T-cell (primary cell): Measurements from ENCODE around the gene KCNMA1. TPM values are rescaled to one million over a fixed set of nuclear protein-coding genes. Genes with fewer than 3 reads are reported as not detected.

Experiments
- ATAC-seq, 4 experiments: fragments of 200-7000 bp in 3 of 4; fragments of 150-1000 bp in 1 of 4; cut with Tn5 transposase; replicated peaks in 1 of 4; 1 replicate in 3 of 4; 2 replicates in 1 of 4; pipeline ENCODE4 v1.10.0; 2021; ENCODE audit warnings: moderate library complexity in 3 of 4, mild to moderate bottlenecking in 2 of 4, moderate number of reproducible peaks in 1 of 4
- CTCF ChIA-PET, 2 donors: fragments of 300-600 bp; sonication (Branson Sonifier 250); formaldehyde crosslinking; loops; one replicate each; lab custom pipeline; 2022; ENCODE audit warnings: antibody characterized with exemption in 2 of 2; lab: Charles Lee
- POLR2A ChIA-PET, 2 donors: fragments of 300-600 bp; sonication (Branson Sonifier 250); formaldehyde crosslinking; loops; one replicate each; lab custom pipeline; 2022; ENCODE audit warnings: antibody characterized with exemption in 2 of 2; lab: Charles Lee
- DNase-seq, 35 experiments: peaks; one replicate each; pipeline versions ENCODE4 v3.0.0 to v3.0.0-alpha.2; 2013 to 2023
- H3K27ac ChIP-seq: one replicate; pipeline ENCODE4 v1.5.1; 2013; ENCODE audit warnings: low read length
- H3K27me3 ChIP-seq, 2 experiments: replicated peaks in 1 of 2; 1 replicate in 1 of 2; 2 replicates in 1 of 2; pipeline versions ENCODE4 v1.6.1 to v1.7.0; 2013; ENCODE audit warnings: low read length in 1 of 2, mixed read lengths in 1 of 2; ENCODE audit not compliant: control insufficient read depth in 2 of 2, insufficient read depth in 2 of 2; ENCODE audit errors: extremely low read depth in 1 of 2
- H3K36me3 ChIP-seq, 2 donors: 1 replicate in 1 of 2; 2 replicates in 1 of 2; pipeline versions ENCODE4 v1.6.1 to v1.7.0; 2013; ENCODE audit warnings: low read length in 1 of 2; ENCODE audit not compliant: control insufficient read depth in 2 of 2, insufficient read depth in 1 of 2; ENCODE audit errors: extremely low read depth in 1 of 2
- H3K4me1 ChIP-seq, 2 experiments: 1 replicate in 1 of 2; 2 replicates in 1 of 2; pipeline versions ENCODE4 v1.6.1 to v1.7.0; 2013; ENCODE audit warnings: low read length in 2 of 2, mixed read lengths in 1 of 2; ENCODE audit not compliant: insufficient read depth in 2 of 2, control insufficient read depth in 1 of 2; ENCODE audit errors: extremely low read depth in 1 of 2
- H3K4me3 ChIP-seq, 2 donors: 1 replicate in 1 of 2; 2 replicates in 1 of 2; pipeline versions ENCODE4 v1.5.1 to v1.7.0; 2013; ENCODE audit warnings: mild to moderate bottlenecking in 2 of 2, low read length in 1 of 2, moderate library complexity in 1 of 2; ENCODE audit not compliant: control insufficient read depth in 1 of 2; ENCODE audit errors: extremely low read depth in 1 of 2
- H3K9me3 ChIP-seq: 2 replicates; pipeline ENCODE4 v1.7.0; 2013
- H3K27ac Mint-ChIP-seq, 2 donors: one replicate each; pipeline ENCODE4 v1.8.0; 2020 to 2021; ENCODE audit warnings: mild to moderate bottlenecking in 2 of 2, mixed read lengths in 2 of 2
- H3K27me3 Mint-ChIP-seq, 2 donors: one replicate each; pipeline ENCODE4 v1.8.0; 2021 to 2022; ENCODE audit warnings: mixed read lengths in 2 of 2
- H3K36me3 Mint-ChIP-seq: one replicate; pipeline ENCODE4 v1.8.0; 2021; ENCODE audit warnings: mixed read lengths
- H3K4me1 Mint-ChIP-seq, 3 donors: one replicate each; pipeline ENCODE4 v1.8.0; 2020 to 2022; ENCODE audit warnings: mixed read lengths in 3 of 3, mild to moderate bottlenecking in 1 of 3
- H3K4me3 Mint-ChIP-seq, 3 donors: one replicate each; pipeline ENCODE4 v1.8.0; 2020 to 2022; ENCODE audit warnings: mild to moderate bottlenecking in 3 of 3, mixed read lengths in 3 of 3, moderate library complexity in 3 of 3
- H3K9me3 Mint-ChIP-seq, 3 donors: one replicate each; pipeline ENCODE4 v1.8.0; 2020 to 2022; ENCODE audit warnings: mixed read lengths in 3 of 3
- WGBS: methylation state at CpG from one replicate; pipeline ENCODE4 v1.1.5; 2013; ENCODE audit warnings: missing lambda C conversion rate; ENCODE audit not compliant: insufficient coverage; 5-methylcytosine and 5-hydroxymethylcytosine counted together
- total RNA-seq, 35 experiments: library from RNA in 6 of 35; stranded (reverse) in 6 of 35; fragments of 120-200 nt in 1 of 35; gene quantifications; one replicate each; pipeline versions ENCODE4 v1.2.1 to v1.2.4 and lab custom pipeline; 2013 to 2026

The KCNMA1 gene
- total RNA-seq, 5 donors from 2014 or later (not counting 1 experiment from before 2014, with no cell fraction given) = 0.14 to 1.6 (median 0.60) TPM

GRCh38 chr10:77159538-77160110, 478.0 kb downstream of the KCNMA1 start:
- CTCF ChIA-PET = interaction anchor here in 1 of 2 donors (1.3 to 1.7 kb wide), 2 partner anchors 8 to 10 kb away, joined by 4 to 7 read pairs; no protein-coding TSS in a partner anchor
- Mint-ChIP-seq H3K27me3 (peaks cover 12 to 21% of the 10 kb centered on the region in 2 donors), H3K9me3 (no peaks in the 10 kb centered on the region), H3K27ac (no peak overlapping the region), H3K36me3 (no peaks in the 10 kb centered on the region), H3K4me3 (no peak overlapping the region), H3K4me1 (no peaks in the 10 kb centered on the region)
- Histone ChIP-seq H3K36me3 (no peaks in the 10 kb centered on the region), H3K27ac (no peak overlapping the region), H3K4me3 (no peak overlapping the region), H3K27me3 (peaks cover 3% of the 10 kb centered on the region in 2 experiments), H3K9me3 (no peaks in the 10 kb centered on the region), H3K4me1 (no peaks in the 10 kb centered on the region)
- ATAC-seq = no peak
- no peak for DNase-seq
- POLR2A ChIA-PET = no interaction called here
- WGBS = 40% methylated on average over 1 of the region's 2 CpGs

GRCh38 chr10:77158666-77159065, 478.9 kb downstream of the KCNMA1 start:
- ChIA-PET CTCF (interaction anchor here (1.1 to 1.7 kb wide), 2 partner anchors 10 to 11 kb away, joined by 3 to 7 read pairs; no protein-coding TSS in a partner anchor), POLR2A (no interaction called here)
- Mint-ChIP-seq H3K36me3 (no peaks in the 10 kb centered on the region), H3K4me1 (no peaks in the 10 kb centered on the region), H3K27ac (no peak overlapping the region), H3K9me3 (no peaks in the 10 kb centered on the region), H3K27me3 (peaks cover 6 to 12% of the 10 kb centered on the region in 2 donors), H3K4me3 (no peak overlapping the region)
- no peaks in the 10 kb centered on the region for H3K9me3 ChIP-seq
- DNase-seq (no peak), ATAC-seq (no peak)
- no CpG with 5 or more reads among the region's 3 CpGs for WGBS
- no peaks in the 10 kb centered on the region for H3K4me1 ChIP-seq
- no peak overlapping the region for H3K4me3 ChIP-seq
- peaks cover 0 to 3% of the 10 kb centered on the region in 2 experiments for H3K27me3 ChIP-seq
- no peak overlapping the region for H3K27ac ChIP-seq
- H3K36me3 ChIP-seq = no peaks in the 10 kb centered on the region

DNA sequence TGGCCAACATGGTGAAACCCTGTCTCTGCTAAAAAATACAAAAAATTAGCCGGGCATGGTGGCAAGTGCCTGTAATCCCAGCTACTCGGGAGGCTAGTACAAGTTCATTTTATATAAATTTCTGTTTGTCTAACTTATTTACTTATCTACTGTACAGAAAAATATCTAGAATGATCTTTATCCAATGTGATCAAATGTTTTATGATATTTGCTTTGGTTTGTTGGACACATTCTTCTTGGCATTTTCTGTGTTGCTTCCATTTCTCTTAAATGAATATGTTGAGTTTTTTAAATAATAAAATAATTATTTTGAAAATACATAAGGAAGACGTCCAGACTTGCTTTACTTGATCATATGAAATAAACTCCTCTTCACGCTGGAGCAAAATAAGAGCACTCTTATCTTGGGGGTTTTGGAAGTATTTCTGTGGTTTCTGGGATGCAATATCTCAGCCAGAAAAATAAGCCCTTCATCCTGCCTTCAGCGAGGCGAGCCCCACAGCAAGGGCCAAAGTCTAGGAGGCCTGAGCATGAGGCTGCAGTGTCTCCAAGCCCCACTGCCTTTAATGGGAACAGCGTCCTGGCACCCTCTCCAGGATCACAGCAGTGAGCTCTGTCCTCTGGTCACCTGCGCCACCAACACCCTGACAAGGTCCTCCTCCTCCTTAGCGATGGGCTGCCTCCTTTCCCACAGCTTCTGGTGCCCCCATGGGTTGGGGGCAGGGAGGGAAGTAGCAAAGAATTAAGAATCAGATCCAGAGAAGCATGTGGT, 480.2 kb downstream of the KCNMA1 start:
- ChIA-PET POLR2A (no interaction called here), CTCF (interaction anchor here (1.1 to 1.7 kb wide), 2 partner anchors 11 to 12 kb away, joined by 3 to 7 read pairs; no protein-coding TSS in a partner anchor)
- ATAC-seq (no peak), DNase-seq (no peak)
- Histone ChIP-seq H3K27ac (no peak overlapping the region), H3K9me3 (no peaks in the 10 kb centered on the region), H3K27me3 (no peaks in the 10 kb centered on the region), H3K4me3 (no peak overlapping the region), H3K4me1 (no peaks in the 10 kb centered on the region), H3K36me3 (no peaks in the 10 kb centered on the region)
- Mint-ChIP-seq H3K4me3 (no peak overlapping the region), H3K9me3 (no peaks in the 10 kb centered on the region), H3K36me3 (no peaks in the 10 kb centered on the region), H3K4me1 (no peaks in the 10 kb centered on the region), H3K27me3 (peaks cover 5 to 9% of the 10 kb centered on the region in 2 donors), H3K27ac (no peak overlapping the region)
- 69% methylated on average over 3 of the region's 9 CpGs for WGBS

GRCh38 chr10:77156406-77156879, 481.2 kb downstream of the KCNMA1 start:
- Mint-ChIP-seq H3K27me3 (peaks cover 8 to 13% of the 10 kb centered on the region in 2 donors), H3K4me1 (no peaks in the 10 kb centered on the region)

DNA sequence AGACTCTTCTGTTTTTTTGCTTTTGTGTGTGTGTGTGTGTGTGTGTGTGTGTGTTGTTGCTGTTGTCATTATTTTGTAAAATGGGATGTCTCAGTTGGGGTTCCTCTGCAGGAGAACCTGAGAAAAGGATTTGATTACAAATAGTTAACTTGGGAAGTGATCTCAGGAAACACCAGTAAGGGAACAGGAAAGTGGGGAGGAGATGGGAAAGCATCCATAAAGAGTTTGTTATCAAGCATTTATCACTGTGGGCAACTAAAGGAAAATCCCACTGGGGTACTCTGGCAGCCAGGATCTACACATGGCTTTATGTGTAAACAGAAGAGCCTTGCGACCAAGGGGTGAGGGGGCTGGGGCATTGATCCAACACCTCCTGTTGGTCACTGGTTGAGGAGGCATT, 485.4 kb downstream of the KCNMA1 start:
- no peaks in the 10 kb centered on the region for H3K9me3 Mint-ChIP-seq
- 86% methylated on average over 1 of the region's 1 CpG for WGBS
- Histone ChIP-seq H3K9me3 (no peaks in the 10 kb centered on the region), H3K4me3 (no peak overlapping the region), H3K36me3 (no peaks in the 10 kb centered on the region), H3K4me1 (no peaks in the 10 kb centered on the region), H3K27ac (no peak overlapping the region), H3K27me3 (no peaks in the 10 kb centered on the region)
- no peak overlapping the region for H3K27ac Mint-ChIP-seq
- no peaks in the 10 kb centered on the region for H3K36me3 Mint-ChIP-seq
- POLR2A ChIA-PET = no interaction called here
- DNase-seq (no peak), ATAC-seq (no peak)
- no peak overlapping the region for H3K4me3 Mint-ChIP-seq
- CTCF ChIA-PET = no interaction called here
- H3K27me3 Mint-ChIP-seq = peaks cover 6 to 9% of the 10 kb centered on the region in 2 donors
- no peaks in the 10 kb centered on the region for H3K4me1 Mint-ChIP-seq

More at GRCh38 chr10:77156406-77156879, 481.2 kb downstream of the KCNMA1 start:
- no peak overlapping the region for H3K27ac Mint-ChIP-seq
- no peak overlapping the region for H3K4me3 ChIP-seq
- no peaks in the 10 kb centered on the region for H3K27me3 ChIP-seq
- no peaks in the 10 kb centered on the region for H3K9me3 ChIP-seq
- ChIA-PET CTCF (no interaction called here), POLR2A (no interaction called here)
- H3K4me1 ChIP-seq = no peaks in the 10 kb centered on the region
- ATAC-seq (no peak), DNase-seq (no peak)
- WGBS = 55% methylated on average over 3 of the region's 5 CpGs
- H3K36me3 ChIP-seq = no peaks in the 10 kb centered on the region
- H3K27ac ChIP-seq = no peak overlapping the region
- no peak overlapping the region for H3K4me3 Mint-ChIP-seq
- no peaks in the 10 kb centered on the region for H3K36me3 Mint-ChIP-seq
- no peaks in the 10 kb centered on the region for H3K9me3 Mint-ChIP-seq

GRCh38 chr10:77151408-77151807, 486.2 kb downstream of the KCNMA1 start:
- H3K9me3 Mint-ChIP-seq = no peaks in the 10 kb centered on the region

More at GRCh38 chr10:77151408-77151807, 486.2 kb downstream of the KCNMA1 start:
- Mint-ChIP-seq H3K4me3 (no peak overlapping the region), H3K4me1 (no peaks in the 10 kb centered on the region), H3K27me3 (peaks cover 6 to 16% of the 10 kb centered on the region in 2 donors), H3K36me3 (no peaks in the 10 kb centered on the region), H3K27ac (no peak overlapping the region)
- Histone ChIP-seq H3K4me3 (no peak overlapping the region), H3K27ac (no peak overlapping the region), H3K4me1 (no peaks in the 10 kb centered on the region), H3K9me3 (no peaks in the 10 kb centered on the region), H3K36me3 (no peaks in the 10 kb centered on the region), H3K27me3 (no peaks in the 10 kb centered on the region)
- POLR2A ChIA-PET = no interaction called here
- CTCF ChIA-PET = interaction anchor here in 1 of 2 donors (0.7 kb wide), 1 partner anchor 471 kb away, joined by 3 read pairs; no protein-coding TSS in a partner anchor
- whole genome bisulfite sequencing = no CpG with 5 or more reads among the region's 1 CpG
- no peak for ATAC-seq
- no peak for DNase-seq
